Adrenal gland (tissue), 5 donors: Measurements from ENCODE around the gene LYRM4.

Experiments
- CTCF ChIP-seq, 6 experiments: fragments of 450-650 bp in 4 of 6; fragments of 200-600 bp in 2 of 6; sonication (generic) in 1 of 6; IDR thresholded peaks; 1 replicate in 5 of 6; 2 replicates in 1 of 6; pipeline versions ENCODE4 v1.5.1 to v1.8.0; 2016 to 2021; ENCODE audit warnings: antibody characterized with exemption in 6 of 6, mild to moderate bottlenecking in 2 of 6, moderate library complexity in 1 of 6
- POLR2A ChIP-seq, 2 donors: fragments of 450-650 bp; IDR thresholded peaks; one replicate each; pipeline ENCODE4 v1.6.1; 2017; ENCODE audit warnings: antibody characterized with exemption in 2 of 2, mild to moderate bottlenecking in 2 of 2, moderate library complexity in 1 of 2
- donor health status: DM: no; HTN: no; CAD: no.

GRCh38 chr6:5208471-5208971 lies 52.2 kb downstream of the LYRM4 start:
- TF ChIP-seq CTCF (IDR thresholded peaks at IDR 0.05) (no peak), POLR2A (IDR thresholded peaks at IDR 0.05) (no peak)
